RWPE2 (cell line): ENCODE measurements around the gene OBSCN.

Experiments used
- ATAC-seq: fragments of 200-7000 bp; cut with Tn5 transposase; 3 replicates; pipeline ENCODE4 v1.9.1; 2021; ENCODE audit warnings: low read depth
- DNase-seq: peaks from one replicate; pipeline ENCODE4 v3.0.0-alpha.2; 2020; ENCODE audit warnings: low spot score
- H3K27ac ChIP-seq: fragments of 450-650 bp; 2 replicates; pipeline ENCODE4 v1.5.1; 2017; ENCODE audit warnings: mild to moderate bottlenecking; ENCODE audit not compliant: poor library complexity, severe bottlenecking
- H3K27me3 ChIP-seq: fragments of 250-450 bp; sonication (Bioruptor Pico); 2 replicates; pipeline ENCODE4 v1.5.1; 2021; ENCODE audit warnings: mild to moderate bottlenecking, moderate library complexity; ENCODE audit not compliant: insufficient read depth, poor library complexity, severe bottlenecking
- H3K36me3 ChIP-seq: fragments of 250-450 bp; sonication (Bioruptor Pico); 2 replicates; pipeline ENCODE4 v1.5.1; 2020; ENCODE audit warnings: low read depth, mild to moderate bottlenecking, moderate library complexity
- H3K4me1 ChIP-seq: fragments of 250-450 bp; sonication (Bioruptor Pico); 2 replicates; pipeline ENCODE4 v1.5.1; 2021; ENCODE audit warnings: mild to moderate bottlenecking, moderate library complexity; ENCODE audit not compliant: insufficient read depth, poor library complexity, severe bottlenecking
- H3K4me3 ChIP-seq: fragments of 250-450 bp; sonication (Bioruptor Pico); 2 replicates; pipeline ENCODE4 v1.5.1; 2021; ENCODE audit warnings: mild to moderate bottlenecking, moderate library complexity; ENCODE audit not compliant: severe bottlenecking
- H3K9me3 ChIP-seq: fragments of 250-450 bp; sonication (Bioruptor Pico); 2 replicates; pipeline ENCODE4 v1.5.1; 2021; ENCODE audit warnings: mild to moderate bottlenecking, moderate library complexity; ENCODE audit not compliant: severe bottlenecking
- CTCF ChIP-seq: fragments of 450-650 bp; IDR thresholded peaks from one replicate; pipeline ENCODE4 v1.5.1; 2017; ENCODE audit warnings: mild to moderate bottlenecking, moderate library complexity; ENCODE audit not compliant: poor library complexity, severe bottlenecking

OBSCN gene

GRCh38 chr1:228285661-228286504 is 78.0 kb downstream of the OBSCN start:
- no peaks in the 10 kb centered on the region for H3K4me1 ChIP-seq
- no peak overlapping the region for H3K27ac ChIP-seq
- H3K36me3 ChIP-seq, result no peaks in the 10 kb centered on the region
- H3K9me3 ChIP-seq, result no peaks in the 10 kb centered on the region
- DNase-seq, result peak; percentile 24
- no peak overlapping the region for H3K4me3 ChIP-seq
- H3K27me3 ChIP-seq, result no peaks in the 10 kb centered on the region
- TF ChIP-seq CTCF, result no peak
- no peak for ATAC-seq

GRCh38 chr1:228286505-228287417 is 78.9 kb downstream of the OBSCN start:
- Histone ChIP-seq H3K9me3 (no peaks in the 10 kb centered on the region), H3K4me3 (no peak overlapping the region), H3K36me3 (no peaks in the 10 kb centered on the region), H3K27me3 (no peaks in the 10 kb centered on the region), H3K27ac (no peak overlapping the region), H3K4me1 (no peaks in the 10 kb centered on the region)
- no peak for ATAC-seq
- no peak for TF ChIP-seq CTCF
- DNase-seq, result peak; percentile 27

- Histone ChIP-seq H3K27ac (no peak overlapping the region), H3K9me3 (no peaks in the 10 kb centered on the region), H3K4me1 (no peaks in the 10 kb centered on the region), H3K4me3 (no peak overlapping the region), H3K27me3 (no peaks in the 10 kb centered on the region), H3K36me3 (no peaks in the 10 kb centered on the region)
- TF ChIP-seq CTCF, result no peak
- DNase-seq (peak; percentile 38), ATAC-seq (no peak)
These were observed 79.9 kb downstream of the OBSCN start for GRCh38 chr1:228287541-228288425.

GRCh38 chr1:228288536-228289238 is 80.8 kb downstream of the OBSCN start:
- DNase-seq (peak; percentile 25), ATAC-seq (no peak)
- no peak for TF ChIP-seq CTCF

More at GRCh38 chr1:228288536-228289238, 80.8 kb downstream of the OBSCN start:
- Histone ChIP-seq H3K36me3 (no peaks in the 10 kb centered on the region), H3K4me1 (no peaks in the 10 kb centered on the region), H3K27ac (no peak overlapping the region), H3K9me3 (no peaks in the 10 kb centered on the region), H3K27me3 (no peaks in the 10 kb centered on the region), H3K4me3 (no peak overlapping the region)
